Stimulated activated CD4-positive, alpha-beta T cell treated with anti-CD3 and anti-CD28 coated beads, Interleukin-1b, Interleukin-23, amount 100 ng/mL, for 4 hours (primary cell): ENCODE data around the gene TBL1Y.
"Not testable (repeated sequence)": the region's sequence is repeated elsewhere in the genome, so short reads cannot be mapped to it uniquely, and the experiment has no call there.

ENCODE experiments used
- DNase-seq, 2 donors: peaks; one replicate each; pipeline ENCODE4 v3.0.0-alpha.2; 2020; ENCODE audit warnings: low read depth in 2 of 2

TBL1Y gene

DNA sequence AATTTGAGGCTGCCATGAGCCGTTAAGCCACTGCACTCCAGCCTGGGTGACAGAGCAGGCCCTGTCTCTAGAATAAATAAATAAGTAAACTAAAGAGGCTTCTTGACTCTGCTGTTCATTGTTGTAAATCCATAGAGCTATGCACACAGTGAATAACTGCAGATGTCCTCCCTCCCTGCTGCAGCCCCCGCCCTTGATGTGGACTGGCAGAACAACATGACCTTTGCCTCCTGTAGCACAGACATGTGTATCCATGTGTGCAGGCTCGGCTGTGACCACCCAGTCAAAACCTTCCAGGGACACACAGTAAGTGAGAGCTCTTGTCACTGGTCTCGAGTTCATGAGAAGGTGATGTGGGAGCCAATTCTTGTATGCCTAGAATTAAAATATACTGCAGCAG, 170.1 kb downstream of the TBL1Y start:
- DNase-seq = not testable (repeated sequence)

DNA sequence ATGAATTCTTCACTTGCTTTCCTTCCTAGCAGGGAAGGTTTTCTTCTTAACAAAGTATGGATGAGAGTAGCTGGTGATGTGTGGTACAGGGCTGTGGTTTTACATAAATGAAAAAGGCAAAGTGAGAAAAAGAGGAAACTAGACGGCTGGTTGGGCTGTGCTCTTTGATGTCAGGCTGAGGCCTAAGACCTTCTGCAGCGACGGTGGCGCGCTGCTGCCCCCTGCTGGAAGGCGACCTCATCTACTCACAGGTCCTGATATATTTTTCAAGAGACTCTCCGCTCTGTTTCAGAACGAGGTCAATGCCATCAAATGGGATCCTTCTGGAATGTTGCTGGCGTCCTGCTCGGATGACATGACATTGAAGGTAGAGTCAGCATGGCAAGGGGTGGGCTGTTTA, 175.1 kb downstream of the TBL1Y start:
- peak in 1 of 2 donors; percentile 63 for DNase-seq

DNA sequence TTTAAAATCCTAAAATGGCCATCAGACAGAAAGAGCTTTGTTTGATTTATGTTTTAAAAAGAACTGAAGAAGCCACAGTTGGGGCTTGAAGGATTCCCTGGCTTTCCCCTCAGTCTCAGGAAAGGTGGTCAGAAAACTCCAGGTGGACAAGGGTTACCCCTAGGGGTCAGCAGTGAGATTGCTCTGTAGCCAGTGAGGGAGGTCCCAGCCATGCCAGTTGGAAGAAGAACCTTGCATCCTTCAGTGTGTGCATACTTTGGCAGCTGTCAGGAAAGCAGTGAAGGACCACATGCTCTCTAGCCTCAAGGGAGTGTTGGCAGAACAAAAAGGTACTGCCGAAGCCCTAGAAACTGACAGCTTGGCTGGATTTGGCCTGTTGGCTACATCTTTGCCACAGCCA, 182.3 kb downstream of the TBL1Y start:
- no peak for DNase-seq

DNA sequence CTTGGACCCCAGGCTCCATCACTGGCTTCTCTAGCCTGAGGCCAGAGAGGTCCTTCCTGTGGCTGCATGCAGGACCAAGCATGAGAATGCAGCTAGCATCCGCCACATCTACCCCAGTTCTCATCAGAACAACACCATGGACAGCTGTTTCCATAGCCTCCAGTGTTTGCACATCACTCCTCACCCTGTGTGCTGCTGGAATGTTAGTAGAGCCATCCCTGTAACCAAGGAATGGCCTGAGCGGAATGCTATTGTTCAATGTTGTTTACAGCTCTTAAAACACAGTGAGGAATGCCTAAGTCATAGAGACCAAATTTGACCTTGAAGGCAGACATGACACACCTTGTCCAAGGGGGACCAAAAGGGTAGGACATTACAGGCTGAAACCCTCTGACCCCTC, 183.9 kb downstream of the TBL1Y start:
- DNase-seq = no peak

DNA sequence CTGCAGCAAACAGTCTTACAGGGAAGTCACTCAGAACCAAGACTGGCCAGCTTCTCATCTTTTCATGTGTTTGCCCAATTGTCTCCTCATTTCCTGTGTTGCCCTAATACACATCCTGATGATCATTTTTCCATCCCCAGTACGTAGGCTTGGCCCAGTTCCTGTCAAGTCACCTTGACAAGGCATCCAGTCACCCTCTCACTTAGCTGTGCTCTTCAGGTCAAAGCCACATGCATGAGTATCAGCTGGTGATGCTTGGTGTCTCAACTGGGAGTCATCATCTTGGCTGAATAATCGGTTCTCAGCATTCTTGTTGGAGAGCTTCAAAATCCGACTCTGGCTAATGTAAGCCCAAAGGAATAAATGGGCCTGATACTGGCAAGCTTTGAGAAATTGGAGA, 186.5 kb downstream of the TBL1Y start:
- no peak for DNase-seq

DNA sequence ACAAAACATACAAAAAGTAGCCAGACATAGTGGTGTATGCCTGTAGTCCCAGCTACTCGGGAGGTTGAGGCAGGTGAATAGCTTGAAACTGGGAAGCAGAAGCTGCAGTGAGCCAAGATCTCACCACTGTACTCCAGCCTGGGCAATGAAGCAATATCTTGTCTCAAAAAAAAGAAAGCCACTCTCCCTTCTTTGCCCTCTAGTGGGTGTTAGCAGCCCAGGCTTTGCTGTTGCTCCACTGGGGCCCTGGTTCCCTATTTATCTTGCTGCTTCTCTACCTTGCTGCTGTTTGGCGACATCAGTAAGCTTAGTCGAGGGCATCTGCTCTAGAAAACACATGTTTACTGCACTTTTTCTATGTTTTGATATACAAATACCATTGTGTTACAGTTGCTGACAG, 189.2 kb downstream of the TBL1Y start:
- no peak for DNase-seq

DNA sequence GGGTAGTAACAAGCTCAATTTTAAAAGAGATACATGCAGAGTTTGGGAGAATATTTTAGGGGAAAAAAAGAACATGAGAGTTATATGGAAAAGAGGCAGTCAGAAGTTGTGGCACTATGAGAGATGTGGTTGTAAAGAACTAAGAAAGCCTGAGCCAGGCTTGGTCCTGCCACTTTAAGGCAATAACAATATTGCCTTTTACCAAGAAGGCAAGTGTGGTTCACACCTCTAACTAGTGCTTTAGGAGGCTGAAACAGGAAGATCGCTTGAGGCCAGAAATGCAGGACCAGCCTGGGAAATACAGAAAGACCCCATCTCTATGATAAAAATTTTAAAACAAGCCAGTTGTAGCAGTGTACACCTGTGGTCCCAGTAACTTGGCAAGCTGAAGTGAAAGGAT, 192.2 kb downstream of the TBL1Y start:
- DNase-seq = no peak

DNA sequence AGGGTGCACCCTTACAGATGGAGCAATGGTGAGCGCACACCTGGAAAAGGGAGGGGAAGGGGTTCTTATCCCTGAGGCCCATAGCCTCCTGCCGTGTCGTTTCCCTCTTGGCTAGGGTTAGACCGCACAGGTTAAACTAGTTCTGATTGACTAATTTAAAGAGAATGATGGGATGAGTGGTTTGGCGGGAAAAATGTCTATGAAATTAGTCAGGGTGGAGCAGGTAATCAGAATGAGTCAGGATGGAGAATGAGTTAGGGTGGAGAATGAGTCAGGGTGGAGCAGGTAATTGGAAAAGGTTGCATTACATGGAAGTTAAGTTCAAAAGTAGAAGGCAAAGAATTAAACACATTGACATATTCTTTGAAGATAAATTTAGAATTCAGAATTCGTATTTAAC, 196.7 kb downstream of the TBL1Y start:
- DNase-seq = no peak

DNA sequence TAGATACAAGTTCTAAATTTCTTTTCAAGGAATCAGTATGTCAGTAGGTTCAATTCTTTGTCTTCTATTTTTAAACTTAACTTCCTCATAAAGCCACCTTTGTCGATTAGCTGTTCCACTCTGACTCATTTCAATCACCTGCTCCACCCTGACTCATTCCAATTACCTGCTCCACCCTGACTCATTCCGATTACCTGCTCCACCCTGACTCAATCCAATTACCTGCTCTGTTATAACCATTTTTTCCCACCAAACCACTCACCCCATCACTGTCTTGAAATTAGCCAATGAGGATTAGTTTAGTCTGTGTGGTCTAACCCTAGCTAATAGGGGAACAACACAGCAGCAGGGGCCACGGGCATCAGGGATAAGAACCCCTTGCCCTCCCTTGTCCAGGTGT, 199.6 kb downstream of the TBL1Y start:
- DNase-seq = no peak

DNA sequence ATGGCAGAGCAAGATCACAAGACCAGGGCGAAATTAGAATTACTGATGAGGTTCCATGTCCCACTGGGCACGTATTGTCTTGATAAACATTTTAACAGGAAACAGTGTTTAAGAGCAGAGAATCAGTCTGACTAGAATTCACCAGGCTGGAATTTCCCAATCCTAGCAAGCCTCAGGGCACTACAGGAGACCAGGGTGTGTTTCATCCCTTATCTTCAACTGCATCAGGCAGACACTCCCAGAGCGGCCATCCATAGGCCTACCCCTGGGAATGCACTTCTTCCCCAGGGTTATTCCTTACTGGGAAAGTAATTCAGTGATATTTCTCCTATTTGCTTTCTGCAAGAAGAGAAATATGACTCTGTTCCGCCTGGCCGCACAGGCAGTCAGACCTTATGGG, 205.4 kb downstream of the TBL1Y start:
- DNase-seq = no peak

DNA sequence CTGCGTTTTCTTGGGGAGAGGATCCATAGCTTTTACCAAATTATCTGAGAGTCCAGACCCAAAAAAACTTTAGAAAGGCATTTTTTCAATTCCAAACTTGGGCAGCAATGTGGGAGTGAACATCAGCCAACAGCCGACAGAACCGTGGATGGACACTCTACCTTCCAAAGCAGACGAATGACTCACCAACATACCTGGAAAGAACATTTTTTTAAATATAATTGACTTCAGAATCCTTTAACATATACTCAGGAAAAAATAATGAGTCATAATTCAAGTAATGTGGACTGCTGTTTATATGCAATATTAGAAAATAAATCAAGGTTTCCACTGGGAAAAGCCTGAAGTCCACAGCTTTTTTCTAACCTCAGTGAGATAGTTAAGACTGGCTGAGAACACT, 211.7 kb downstream of the TBL1Y start:
- no peak for DNase-seq

DNA sequence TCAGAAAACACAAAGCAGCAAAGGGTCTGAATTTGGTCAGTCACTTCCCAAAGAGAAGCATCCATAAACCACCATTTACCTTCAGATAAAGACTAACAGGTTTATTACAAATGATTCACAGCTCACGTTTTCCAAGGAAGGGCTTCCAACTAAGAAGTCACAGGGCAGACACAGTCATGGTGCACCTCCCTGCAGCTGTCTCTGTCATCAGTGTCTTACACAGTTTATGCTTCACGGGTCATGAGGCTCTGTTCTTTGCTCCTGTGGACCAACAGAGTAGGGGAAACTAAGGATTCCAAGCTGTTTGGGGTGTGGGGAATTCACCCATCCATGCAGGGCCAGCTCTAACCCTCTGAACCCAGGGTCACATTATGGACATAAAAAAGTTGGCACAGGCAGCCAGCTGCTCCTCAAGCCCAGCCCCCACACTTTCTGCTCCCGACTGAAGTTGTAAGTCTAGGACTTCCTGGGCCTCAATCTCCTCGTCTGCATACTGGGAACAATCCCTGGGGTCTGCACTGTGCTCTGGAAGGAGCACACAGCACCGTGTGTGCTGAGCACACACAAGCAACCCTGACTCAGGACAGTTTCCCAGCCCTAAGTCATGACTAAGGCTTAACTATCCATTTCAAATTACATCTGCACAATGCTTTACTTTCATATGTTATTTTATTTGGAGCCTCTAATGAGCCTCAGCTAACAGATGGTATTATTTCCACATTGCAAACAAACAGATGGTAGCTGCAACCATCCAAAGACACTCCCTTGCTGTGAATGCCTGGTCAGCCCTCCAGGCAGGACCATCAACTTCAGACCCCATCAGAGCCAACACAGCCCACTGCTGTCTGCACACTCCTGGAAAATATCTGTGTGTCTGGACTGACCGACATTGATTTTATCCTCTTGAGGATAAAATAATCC, 214.9 kb downstream of the TBL1Y start:
- DNase-seq = no peak

DNA sequence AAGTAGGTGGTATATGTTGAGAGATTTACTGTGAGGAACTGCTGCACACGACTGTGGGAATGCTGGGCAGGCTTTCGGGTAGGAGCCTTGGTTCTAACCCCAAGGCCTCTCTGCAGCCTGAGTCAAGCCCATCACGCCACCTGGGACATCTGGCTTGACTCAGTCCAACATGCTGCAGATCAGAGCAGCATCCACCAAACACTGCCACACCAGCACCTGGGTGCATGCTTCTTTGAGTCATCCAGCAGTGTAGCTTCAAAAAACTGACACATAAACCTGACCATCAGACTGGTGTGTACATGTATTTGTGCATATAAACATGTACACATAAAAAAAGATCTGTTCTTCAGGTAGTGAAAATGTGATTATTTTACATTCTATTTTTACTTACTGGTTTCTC, 217.7 kb downstream of the TBL1Y start:
- DNase-seq = no peak
